Naive thymus-derived CD4-positive, alpha-beta T cell (primary cell): ENCODE measurements around the gene FEZF1. TPM values are rescaled to one million over a fixed set of nuclear protein-coding genes. Genes with fewer than 3 reads are reported as not detected.
A peak's percentile ranks its signal among the peaks of the same experiment; 100 is the strongest.

ENCODE experiments used
- ATAC-seq: fragments of 150-1000 bp; cut with Tn5 transposase; 2 replicates; pipeline ENCODE4 v1.10.0; 2021; ENCODE audit warnings: mild to moderate bottlenecking, moderate library complexity
- CTCF ChIA-PET: fragments of 350-600 bp; sonication (Branson Sonifier 250); formaldehyde crosslinking; loops from one replicate; lab custom pipeline; 2021; ENCODE audit warnings: antibody characterized with exemption; lab: Charles Lee
- POLR2A ChIA-PET: fragments of 350-600 bp; sonication (Branson Sonifier 250); formaldehyde crosslinking; loops from one replicate; lab custom pipeline; 2021; ENCODE audit warnings: antibody characterized with exemption, inconsistent platforms; lab: Charles Lee
- DNase-seq, 9 donors: peaks; one replicate each; pipeline versions ENCODE4 v3.0.0 to v3.0.0-alpha.2; 2020 to 2022; ENCODE audit warnings: mixed read lengths in 1 of 9
- H3K27ac ChIP-seq: one replicate; pipeline ENCODE4 v1.7.0; 2013; ENCODE audit warnings: mild to moderate bottlenecking, low read depth, low read length, moderate library complexity
- H3K27me3 ChIP-seq, 2 donors: one replicate each; pipeline ENCODE4 v1.7.0; 2013; ENCODE audit warnings: low read length in 2 of 2, mild to moderate bottlenecking in 2 of 2, moderate library complexity in 2 of 2; ENCODE audit not compliant: control insufficient read depth in 2 of 2, insufficient read depth in 2 of 2
- H3K36me3 ChIP-seq, 3 experiments: 1 replicate in 2 of 3; 2 replicates in 1 of 3; pipeline ENCODE4 v1.7.0; 2013; ENCODE audit warnings: low read length in 3 of 3, mild to moderate bottlenecking in 3 of 3, moderate library complexity in 1 of 3; ENCODE audit not compliant: insufficient read depth in 3 of 3, control insufficient read depth in 2 of 3
- H3K4me1 ChIP-seq, 2 donors: one replicate each; pipeline ENCODE4 v1.7.0; 2013; ENCODE audit warnings: low read length in 2 of 2, mild to moderate bottlenecking in 2 of 2, moderate library complexity in 1 of 2; ENCODE audit not compliant: control insufficient read depth in 2 of 2, insufficient read depth in 2 of 2
- H3K4me3 ChIP-seq: 2 replicates; pipeline ENCODE4 v1.7.0; 2013; ENCODE audit warnings: mild to moderate bottlenecking, low read length
- H3K9me3 ChIP-seq, 3 experiments: 1 replicate in 2 of 3; 2 replicates in 1 of 3; pipeline ENCODE4 v1.7.0; 2013; ENCODE audit warnings: low read length in 3 of 3; ENCODE audit not compliant: control insufficient read depth in 2 of 3
- H3K27ac Mint-ChIP-seq, 9 donors: one replicate each; pipeline ENCODE4 v1.8.0; 2020 to 2022; ENCODE audit warnings: mixed read lengths in 9 of 9, mild to moderate bottlenecking in 8 of 9, moderate library complexity in 5 of 9, inconsistent platforms in 2 of 9
- H3K27me3 Mint-ChIP-seq, 5 donors: one replicate each; pipeline ENCODE4 v1.8.0; 2021 to 2022; ENCODE audit warnings: mixed read lengths in 5 of 5, mild to moderate bottlenecking in 1 of 5
- H3K36me3 Mint-ChIP-seq, 5 donors: one replicate each; pipeline ENCODE4 v1.8.0; 2020 to 2022; ENCODE audit warnings: mixed read lengths in 5 of 5, mild to moderate bottlenecking in 3 of 5, inconsistent platforms in 1 of 5
- H3K4me1 Mint-ChIP-seq, 7 donors: one replicate each; pipeline ENCODE4 v1.8.0; 2020 to 2022; ENCODE audit warnings: mixed read lengths in 7 of 7, mild to moderate bottlenecking in 3 of 7, inconsistent platforms in 1 of 7
- H3K4me3 Mint-ChIP-seq, 10 donors: one replicate each; pipeline ENCODE4 v1.8.0; 2020 to 2022; ENCODE audit warnings: mild to moderate bottlenecking in 10 of 10, mixed read lengths in 10 of 10, moderate library complexity in 6 of 10, inconsistent platforms in 2 of 10
- H3K9me3 Mint-ChIP-seq, 11 donors: one replicate each; pipeline ENCODE4 v1.8.0; 2020 to 2022; ENCODE audit warnings: mixed read lengths in 11 of 11, mild to moderate bottlenecking in 4 of 11, inconsistent platforms in 1 of 11, moderate library complexity in 1 of 11
- intact Hi-C, 2 donors: fragments of 100-400 bp; cut with micrococcal nuclease; formaldehyde crosslinking; loops; one replicate each; pipeline ENCODE4 v1.15.1; 2023
- polyA plus RNA-seq, 2 donors: library from polyadenylated mRNA; unstranded; fragments of 300-500 nt; fragmentation: Illumina TruSeq; gene quantifications; one replicate each; pipeline ENCODE4 v1.2.3, GENCODE V29; 2021
- total RNA-seq, 6 experiments: library from RNA in 5 of 6; stranded (reverse) in 5 of 6; gene quantifications; 1 replicate in 5 of 6; 2 replicates in 1 of 6; pipeline ENCODE4 v1.2.3 and lab custom pipeline; 2021 to 2026

Gene FEZF1
- total and polyA plus RNA-seq, 7 experiments from 2014 or later = not detected

- H3K4me1 ChIP-seq = no peaks in the 10 kb centered on the region
- Mint-ChIP-seq H3K36me3 (peaks cover 0 to 7% (median 3%) of the 10 kb centered on the region in 5 donors), H3K9me3 (peaks cover 0 to 18% (median 4%) of the 10 kb centered on the region in 11 donors), H3K27me3 (peaks cover 70 to 92% (median 81%) of the 10 kb centered on the region in 5 donors), H3K4me3 (no peak overlapping the region), H3K4me1 (peaks cover 0 to 10% (median 5%) of the 10 kb centered on the region in 7 donors), H3K27ac (peak overlapping the region in 1 of 9 donors; percentile 23)
- H3K27me3 ChIP-seq = peaks cover 0 to 3% of the 10 kb centered on the region in 2 donors
- no peaks in the 10 kb centered on the region for H3K9me3 ChIP-seq
- H3K27ac ChIP-seq = no peak overlapping the region
- no peak for ATAC-seq
- no peaks in the 10 kb centered on the region for H3K36me3 ChIP-seq
- intact Hi-C loops = no loop called here
- ChIA-PET CTCF (no interaction called here), POLR2A (no interaction called here)
- no peak overlapping the region for H3K4me3 ChIP-seq
- no peak for DNase-seq
Observed at GRCh38 chr7:122304996-122305421, 459 bp upstream of the FEZF1 start.

DNA sequence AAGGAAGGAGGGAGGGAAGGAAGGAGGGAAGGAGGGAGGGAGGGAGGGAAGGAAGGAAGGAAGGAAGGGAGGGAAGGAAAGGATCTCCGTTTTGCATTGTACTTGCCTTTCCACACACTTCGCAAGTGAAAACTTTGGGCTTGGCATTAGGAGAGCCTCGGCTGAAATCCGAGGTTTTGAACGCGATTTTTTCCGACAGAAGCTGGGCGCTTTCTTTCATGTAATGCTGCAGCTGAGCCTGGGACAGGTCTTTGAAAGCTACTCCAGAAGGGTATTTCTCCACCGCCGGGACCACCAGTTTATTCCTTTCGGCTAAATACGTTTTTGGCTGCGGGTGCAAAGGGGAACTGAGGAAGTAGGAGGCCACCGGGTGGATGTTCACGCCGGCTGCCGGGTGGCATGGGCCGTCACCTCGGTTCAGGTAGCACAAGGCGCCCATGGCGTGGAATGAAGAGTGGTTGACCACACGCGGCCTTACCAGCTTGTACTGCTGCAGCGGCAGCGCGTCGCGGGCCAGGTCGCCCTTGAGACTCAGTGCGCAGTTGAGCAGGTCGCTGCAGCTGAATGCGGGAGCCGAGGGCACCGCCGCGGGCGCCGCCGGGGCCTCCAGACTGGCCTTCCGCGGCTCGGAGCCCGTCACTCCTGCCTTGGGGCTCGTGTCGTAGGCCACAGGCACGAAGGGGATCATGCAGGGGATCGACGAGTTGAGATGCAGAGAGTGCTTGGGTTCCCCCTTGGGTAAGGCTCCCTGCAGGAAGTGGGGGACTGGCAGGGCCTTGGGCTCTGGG lies 825 bp downstream of the FEZF1 start:
- Mint-ChIP-seq H3K9me3 (peaks cover 0 to 22% (median 5%) of the 10 kb centered on the region in 11 donors), H3K4me3 (no peak overlapping the region), H3K27ac (no peak overlapping the region), H3K27me3 (peaks cover 70 to 92% (median 81%) of the 10 kb centered on the region in 5 donors), H3K4me1 (peaks cover 0 to 5% (median 0%) of the 10 kb centered on the region in 7 donors), H3K36me3 (peaks cover 0 to 7% (median 3%) of the 10 kb centered on the region in 5 donors)
- intact Hi-C loops = no loop called here
- DNase-seq = no peak
- CTCF ChIA-PET = no interaction called here
- Histone ChIP-seq H3K27me3 (peaks cover 0 to 3% of the 10 kb centered on the region in 2 donors), H3K36me3 (no peaks in the 10 kb centered on the region), H3K4me1 (no peaks in the 10 kb centered on the region), H3K9me3 (no peaks in the 10 kb centered on the region), H3K4me3 (no peak overlapping the region), H3K27ac (no peak overlapping the region)
- no peak for ATAC-seq
- POLR2A ChIA-PET = no interaction called here

DNA sequence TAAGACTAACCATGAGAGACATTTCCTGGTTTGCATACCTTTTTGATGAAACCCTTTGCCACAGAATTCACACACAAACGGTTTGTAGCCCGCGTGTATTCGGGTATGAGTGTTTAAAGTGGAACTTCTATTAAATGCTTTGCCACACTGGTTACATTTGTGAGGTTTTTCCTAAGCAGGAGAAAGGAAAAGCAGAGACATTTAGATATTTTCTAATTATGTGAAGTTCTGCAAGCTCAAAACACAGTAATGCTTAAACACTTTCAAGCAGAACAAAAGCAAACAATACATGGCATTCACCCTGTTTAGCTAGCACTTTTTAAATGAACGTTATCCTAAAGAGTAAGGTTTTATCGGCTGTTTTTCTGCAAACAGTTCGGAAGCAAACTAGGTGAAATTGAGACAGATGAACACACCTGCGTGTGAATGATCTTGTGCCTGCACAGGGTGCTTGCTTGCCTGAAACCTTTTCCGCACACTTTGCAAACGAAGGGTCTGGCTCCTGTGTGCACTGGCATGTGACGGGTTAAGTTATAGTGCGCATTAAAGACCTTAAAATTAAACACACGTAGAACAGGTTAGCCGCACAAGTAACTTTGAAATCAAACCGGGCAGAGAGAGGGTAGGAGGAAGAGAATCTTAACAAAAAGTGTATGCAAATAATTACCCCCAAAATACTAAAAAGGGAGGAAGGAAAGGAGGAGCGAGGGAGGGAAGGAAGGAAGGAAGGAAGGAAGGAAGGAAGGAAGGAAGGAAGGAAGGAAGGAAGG lies 1.6 kb downstream of the FEZF1 start:
- no peak for DNase-seq
- intact Hi-C loops = no loop called here
- Histone ChIP-seq H3K4me3 (no peak overlapping the region), H3K36me3 (no peaks in the 10 kb centered on the region), H3K4me1 (no peaks in the 10 kb centered on the region), H3K27me3 (peaks cover 0 to 3% of the 10 kb centered on the region in 2 donors), H3K27ac (no peak overlapping the region), H3K9me3 (no peaks in the 10 kb centered on the region)
- H3K27me3 Mint-ChIP-seq = peaks cover 71 to 95% (median 84%) of the 10 kb centered on the region in 5 donors
- ATAC-seq = no peak
- H3K4me3 Mint-ChIP-seq = peak overlapping the region in 1 of 10 donors; percentile 40
- CTCF ChIA-PET = no interaction called here
- H3K36me3 Mint-ChIP-seq = peaks cover 0 to 7% (median 3%) of the 10 kb centered on the region in 5 donors
- peaks cover 0 to 5% (median 0%) of the 10 kb centered on the region in 7 donors for H3K4me1 Mint-ChIP-seq
- POLR2A ChIA-PET = no interaction called here
- peaks cover 0 to 29% (median 5%) of the 10 kb centered on the region in 11 donors for H3K9me3 Mint-ChIP-seq
- H3K27ac Mint-ChIP-seq = peak overlapping the region in 1 of 9 donors; percentile 83

- POLR2A ChIA-PET = no interaction called here
- Mint-ChIP-seq H3K27ac (peak overlapping the region in 1 of 9 donors; percentile 18), H3K27me3 (peaks cover 62 to 87% (median 84%) of the 10 kb centered on the region in 5 donors), H3K4me1 (peaks cover 0 to 5% (median 0%) of the 10 kb centered on the region in 7 donors), H3K36me3 (peaks cover 0 to 7% (median 3%) of the 10 kb centered on the region in 5 donors), H3K4me3 (no peak overlapping the region), H3K9me3 (peaks cover 0 to 29% (median 5%) of the 10 kb centered on the region in 11 donors)
- CTCF ChIA-PET = no interaction called here
- no peaks in the 10 kb centered on the region for H3K4me1 ChIP-seq
- no peaks in the 10 kb centered on the region for H3K27me3 ChIP-seq
- ATAC-seq = no peak
- no peak overlapping the region for H3K27ac ChIP-seq
- DNase-seq = no peak
- no peaks in the 10 kb centered on the region for H3K36me3 ChIP-seq
- no peak overlapping the region for H3K4me3 ChIP-seq
- H3K9me3 ChIP-seq = no peaks in the 10 kb centered on the region
- intact Hi-C loops = loop anchor here in 1 of 2 donors (2.0 kb wide), 1 partner anchor 15 kb away; no protein-coding TSS in a partner anchor
Observed at GRCh38 chr7:122301858-122302760, 2.4 kb downstream of the FEZF1 start.

DNA sequence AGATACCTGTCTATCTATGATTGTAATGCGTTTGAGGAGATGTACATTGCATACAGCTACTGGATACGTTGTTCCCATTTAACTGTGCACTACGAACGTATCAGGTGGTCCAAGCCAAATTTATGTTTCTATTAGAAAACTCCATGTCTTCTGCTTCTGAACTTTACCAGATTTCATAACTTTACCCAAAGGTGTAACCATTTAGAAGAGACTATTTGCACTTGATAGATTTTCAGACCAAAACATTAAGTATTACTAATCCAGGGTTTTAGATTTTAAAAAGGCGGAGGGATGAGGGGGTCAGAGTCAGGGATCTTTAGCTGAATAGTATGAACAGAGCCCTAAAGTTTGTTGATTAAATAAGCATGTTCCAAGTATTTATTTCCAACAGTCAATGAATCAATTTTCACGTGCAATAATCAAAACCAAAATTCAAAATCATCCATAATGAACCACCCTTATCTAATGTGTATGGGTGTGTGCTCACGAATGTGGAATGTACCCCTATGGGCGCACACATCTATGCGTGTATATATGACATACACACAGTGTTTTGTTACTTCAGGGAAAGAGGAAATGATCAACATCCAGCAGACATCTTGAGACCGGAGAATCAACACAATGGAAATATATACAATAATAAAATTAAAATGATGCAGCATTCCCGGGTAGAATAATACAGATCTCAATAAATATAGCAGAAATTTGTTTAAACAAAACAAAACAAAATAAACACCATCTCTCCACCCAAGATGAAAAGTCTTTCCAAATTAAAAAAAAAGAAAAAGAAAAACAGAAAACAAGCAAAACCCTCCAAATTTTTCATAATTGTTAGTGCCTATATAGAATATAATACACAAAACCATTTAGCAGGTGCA lies 3.4 kb downstream of the FEZF1 start:
- CTCF ChIA-PET = no interaction called here

More for the DNA sequence above, 3.4 kb downstream of the FEZF1 start:
- no peak for ATAC-seq
- H3K36me3 Mint-ChIP-seq = peaks cover 0 to 7% (median 3%) of the 10 kb centered on the region in 5 donors
- peaks cover 0 to 5% (median 0%) of the 10 kb centered on the region in 7 donors for H3K4me1 Mint-ChIP-seq
- Histone ChIP-seq H3K4me3 (no peak overlapping the region), H3K36me3 (no peaks in the 10 kb centered on the region), H3K4me1 (no peaks in the 10 kb centered on the region), H3K27ac (no peak overlapping the region), H3K9me3 (no peaks in the 10 kb centered on the region), H3K27me3 (no peaks in the 10 kb centered on the region)
- H3K27me3 Mint-ChIP-seq = peaks cover 62 to 78% (median 77%) of the 10 kb centered on the region in 5 donors
- POLR2A ChIA-PET = no interaction called here
- intact Hi-C loops = loop anchor here in 1 of 2 donors (2.0 kb wide), 1 partner anchor 16 kb away; no protein-coding TSS in a partner anchor
- H3K27ac Mint-ChIP-seq = no peak overlapping the region
- no peak overlapping the region for H3K4me3 Mint-ChIP-seq
- peaks cover 0 to 29% (median 5%) of the 10 kb centered on the region in 11 donors for H3K9me3 Mint-ChIP-seq
- no peak for DNase-seq
